Activated CD4-positive, alpha-beta T cell treated with anti-CD3 and anti-CD28 coated beads, Interleukin-2, Interleukin-6, amounts not matched to agents 100 ng/mL and 50 ng/mL, durations not matched to agents 16 hours and 8 hours (primary cell): ENCODE results near the gene TRIM54.
A peak's percentile ranks its signal among the peaks of the same experiment; 100 is the strongest.

Experiments
- DNase-seq: peaks from one replicate; pipeline ENCODE4 v3.0.0-alpha.2; 2020

The TRIM54 gene

GRCh38 chr2:27281855-27282559 is at the start of gene TRIM54:
Gene TRIM54, plus strand, starts transcription at chr2:27282429. Its CDS starts 303 bp downstream, at chr2:27282732.
- no peak for DNase-seq

GRCh38 chr2:27233341-27233740 is 48.9 kb upstream of the TRIM54 start:
- DNase-seq: no peak

- no peak for DNase-seq
Measured at GRCh38 chr2:27236136-27236535, 46.1 kb upstream of the TRIM54 start.

- DNase-seq: no peak
Measured at GRCh38 chr2:27236626-27237025, 45.6 kb upstream of the TRIM54 start.

GRCh38 chr2:27237341-27237945 is 44.8 kb upstream of the TRIM54 start:
- DNase-seq: no peak

- DNase-seq: no peak
Measured at GRCh38 chr2:27238976-27239375, 43.3 kb upstream of the TRIM54 start.

GRCh38 chr2:27240406-27240805 is 41.8 kb upstream of the TRIM54 start:
- DNase-seq: no peak

- no peak for DNase-seq
Measured at GRCh38 chr2:27241761-27242613, 40.2 kb upstream of the TRIM54 start.

- no peak for DNase-seq
Measured at GRCh38 chr2:27242614-27242951, 39.6 kb upstream of the TRIM54 start.

GRCh38 chr2:27243391-27244130 is 38.7 kb upstream of the TRIM54 start:
- no peak for DNase-seq

- DNase-seq: no peak
Measured at GRCh38 chr2:27245116-27245515, 37.1 kb upstream of the TRIM54 start.

- DNase-seq: no peak
Measured at GRCh38 chr2:27245626-27246025, 36.6 kb upstream of the TRIM54 start.

GRCh38 chr2:27247893-27248292 is 34.3 kb upstream of the TRIM54 start:
- no peak for DNase-seq

GRCh38 chr2:27249159-27249890 is 32.9 kb upstream of the TRIM54 start:
- no peak for DNase-seq

- peak; percentile 68 for DNase-seq
Measured at GRCh38 chr2:27249891-27250651, 32.2 kb upstream of the TRIM54 start.

- DNase-seq: no peak
Measured at GRCh38 chr2:27250652-27251379, 31.4 kb upstream of the TRIM54 start.

- no peak for DNase-seq
Measured at GRCh38 chr2:27251766-27252165, 30.5 kb upstream of the TRIM54 start.

GRCh38 chr2:27255187-27255586 is 27.0 kb upstream of the TRIM54 start:
- no peak for DNase-seq

GRCh38 chr2:27255660-27256059 is 26.6 kb upstream of the TRIM54 start:
- DNase-seq: no peak

- DNase-seq: no peak
Measured at GRCh38 chr2:27256855-27257454, 25.3 kb upstream of the TRIM54 start.

- no peak for DNase-seq
Measured at GRCh38 chr2:27258051-27258450, 24.2 kb upstream of the TRIM54 start.
